Tibial nerve (tissue), 4 donors: ENCODE data around the gene CDHR3. TPM values are rescaled to one million over a fixed set of nuclear protein-coding genes. Genes with fewer than 3 reads are reported as not detected.

Experiments used
- DNase-seq, 2 donors: peaks; one replicate each; pipeline ENCODE4 v3.0.0-alpha.2; 2019; ENCODE audit warnings: low spot score in 2 of 2
- H3K27ac ChIP-seq, 4 donors: fragments of 200-600 bp; sonication (generic) in 3 of 4; one replicate each; pipeline ENCODE4 v1.5.1; 2017 to 2019; ENCODE audit warnings: mild to moderate bottlenecking in 1 of 4
- H3K27me3 ChIP-seq, 2 donors: fragments of 200-600 bp; sonication (generic) in 1 of 2; one replicate each; pipeline versions ENCODE4 v1.5.1 to v1.6.0; 2017 to 2019
- H3K36me3 ChIP-seq, 3 donors: fragments of 200-600 bp; sonication (generic); one replicate each; pipeline ENCODE4 v1.5.1; 2018 to 2019
- H3K4me1 ChIP-seq, 4 donors: fragments of 200-600 bp; sonication (generic) in 3 of 4; one replicate each; pipeline ENCODE4 v1.5.1; 2017 to 2019
- H3K4me3 ChIP-seq, 4 donors: fragments of 200-600 bp; sonication (generic) in 3 of 4; one replicate each; pipeline ENCODE4 v1.5.1; 2017 to 2019; ENCODE audit warnings: mild to moderate bottlenecking in 1 of 4, moderate library complexity in 1 of 4
- H3K9me3 ChIP-seq, 4 donors: fragments of 200-600 bp; sonication (generic) in 3 of 4; one replicate each; pipeline ENCODE4 v1.5.1; 2017 to 2019
- EP300 ChIP-seq, 2 donors: sonication (generic); formaldehyde crosslinking; IDR thresholded peaks; one replicate each; pipeline ENCODE4 v1.6.1; 2017; ENCODE audit warnings: antibody characterized with exemption in 2 of 2, mild to moderate bottlenecking in 1 of 2
- POLR2A ChIP-seq, 2 donors: fragments of 450-650 bp; IDR thresholded peaks; one replicate each; pipeline ENCODE4 v1.6.1; 2017; ENCODE audit warnings: antibody characterized with exemption in 2 of 2, mild to moderate bottlenecking in 2 of 2, moderate library complexity in 2 of 2
- WGBS, 2 donors: methylation state at CpG; one replicate each; pipeline ENCODE4 v1.1.5; 2018; 5-methylcytosine and 5-hydroxymethylcytosine counted together
- total RNA-seq, 4 donors: library from RNA; depleted of rRNA; stranded (reverse); fragments of >200 nt; gene quantifications; one replicate each; pipeline ENCODE4 v1.1.0, GENCODE V29; 2016
- TF ChIP-seq, protein P1 (sequence below), 5 experiments: fragments of 200-600 bp in 3 of 5; fragments of 450-650 bp in 2 of 5; sonication (generic) in 3 of 5; IDR thresholded peaks; one replicate each; pipeline ENCODE4 v1.5.1; 2016 to 2019; ENCODE audit warnings: antibody characterized with exemption in 5 of 5, mild to moderate bottlenecking in 3 of 5, moderate library complexity in 2 of 5

Gene CDHR3
- total RNA-seq, 4 donors from 2014 or later: 6.1 to 18.2 (median 10.5) TPM

DNA sequence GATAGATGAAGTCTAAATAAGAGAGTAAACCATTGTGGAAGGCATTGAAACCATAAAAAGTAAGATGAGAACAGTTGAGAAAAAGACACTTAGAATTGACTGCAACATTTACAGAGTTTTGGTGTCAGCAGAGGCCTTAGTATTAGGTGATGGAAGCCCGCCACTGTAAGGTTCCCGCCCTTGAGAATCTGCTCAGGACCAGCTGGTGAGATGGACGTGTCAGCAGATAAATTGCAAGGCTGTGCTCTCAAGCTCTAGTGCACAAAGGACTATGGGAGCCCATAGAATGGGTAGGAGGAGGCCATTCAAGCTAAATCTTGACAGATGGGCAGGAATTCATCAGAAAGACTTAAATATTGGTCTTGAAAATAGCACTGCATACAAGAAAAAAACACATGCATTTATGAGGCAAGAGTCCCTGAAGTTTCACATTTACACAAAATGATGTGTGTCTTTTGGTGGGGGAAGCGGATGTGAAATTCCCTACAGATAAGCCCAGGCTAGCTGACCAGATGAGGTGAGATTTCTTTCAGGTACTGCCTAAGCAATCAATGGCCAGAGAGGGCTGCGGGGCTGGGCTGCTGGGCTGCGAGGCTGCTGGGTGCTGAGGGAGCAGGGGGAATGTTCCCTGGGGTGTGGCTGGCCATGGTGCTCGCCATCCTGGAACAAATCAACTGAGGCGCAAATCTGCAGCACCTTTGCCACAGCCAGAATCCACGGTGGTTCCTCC lies 106.6 kb downstream of the CDHR3 start:
- no peak overlapping the region for H3K4me3 ChIP-seq
- DNase-seq: no peak
- H3K9me3 ChIP-seq: no peaks in the 10 kb centered on the region
- peaks cover 0 to 25% (median 16%) of the 10 kb centered on the region in 4 donors for H3K4me1 ChIP-seq
- H3K27me3 ChIP-seq: no peaks in the 10 kb centered on the region
- 86 to 91% methylated on average over 8 to 9 of the region's 9 CpGs for WGBS, 2 donors
- H3K27ac ChIP-seq: no peak overlapping the region
- TF ChIP-seq, protein P1, sequence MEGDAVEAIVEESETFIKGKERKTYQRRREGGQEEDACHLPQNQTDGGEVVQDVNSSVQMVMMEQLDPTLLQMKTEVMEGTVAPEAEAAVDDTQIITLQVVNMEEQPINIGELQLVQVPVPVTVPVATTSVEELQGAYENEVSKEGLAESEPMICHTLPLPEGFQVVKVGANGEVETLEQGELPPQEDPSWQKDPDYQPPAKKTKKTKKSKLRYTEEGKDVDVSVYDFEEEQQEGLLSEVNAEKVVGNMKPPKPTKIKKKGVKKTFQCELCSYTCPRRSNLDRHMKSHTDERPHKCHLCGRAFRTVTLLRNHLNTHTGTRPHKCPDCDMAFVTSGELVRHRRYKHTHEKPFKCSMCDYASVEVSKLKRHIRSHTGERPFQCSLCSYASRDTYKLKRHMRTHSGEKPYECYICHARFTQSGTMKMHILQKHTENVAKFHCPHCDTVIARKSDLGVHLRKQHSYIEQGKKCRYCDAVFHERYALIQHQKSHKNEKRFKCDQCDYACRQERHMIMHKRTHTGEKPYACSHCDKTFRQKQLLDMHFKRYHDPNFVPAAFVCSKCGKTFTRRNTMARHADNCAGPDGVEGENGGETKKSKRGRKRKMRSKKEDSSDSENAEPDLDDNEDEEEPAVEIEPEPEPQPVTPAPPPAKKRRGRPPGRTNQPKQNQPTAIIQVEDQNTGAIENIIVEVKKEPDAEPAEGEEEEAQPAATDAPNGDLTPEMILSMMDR (IDR thresholded peaks at IDR 0.05): no peak
- H3K36me3 ChIP-seq: no peaks in the 10 kb centered on the region

DNA sequence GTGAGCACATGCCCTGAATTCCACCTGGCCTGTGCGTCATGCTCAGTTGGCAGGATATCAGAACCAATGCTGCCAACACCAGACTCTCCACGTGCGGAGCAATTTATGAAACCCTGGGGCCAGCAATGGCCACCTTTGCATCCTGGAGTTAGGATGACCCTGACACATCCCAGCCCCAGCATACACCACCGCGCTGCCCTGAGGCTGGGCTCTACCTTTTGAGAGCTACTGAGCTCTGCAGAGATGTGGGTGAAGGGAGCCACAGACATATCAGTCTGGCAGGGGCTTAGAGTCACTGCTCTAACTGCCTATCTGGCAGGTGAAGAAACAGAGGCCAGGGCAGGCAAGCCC lies 107.1 kb downstream of the CDHR3 start:
- no peaks in the 10 kb centered on the region for H3K36me3 ChIP-seq
- H3K4me1 ChIP-seq: peaks cover 0 to 20% (median 11%) of the 10 kb centered on the region in 4 donors
- no peak overlapping the region for H3K27ac ChIP-seq
- DNase-seq: no peak
- no peaks in the 10 kb centered on the region for H3K9me3 ChIP-seq
- whole genome bisulfite sequencing, 2 donors: 83 to 89% methylated on average over 3 to 5 of the region's 5 CpGs
- no peak overlapping the region for H3K4me3 ChIP-seq
- TF ChIP-seq EP300 (IDR thresholded peaks at IDR 0.05) (no peak), POLR2A (IDR thresholded peaks at IDR 0.05) (no peak)
- TF ChIP-seq, protein P1 (IDR thresholded peaks at IDR 0.05): no peak
- no peaks in the 10 kb centered on the region for H3K27me3 ChIP-seq

DNA sequence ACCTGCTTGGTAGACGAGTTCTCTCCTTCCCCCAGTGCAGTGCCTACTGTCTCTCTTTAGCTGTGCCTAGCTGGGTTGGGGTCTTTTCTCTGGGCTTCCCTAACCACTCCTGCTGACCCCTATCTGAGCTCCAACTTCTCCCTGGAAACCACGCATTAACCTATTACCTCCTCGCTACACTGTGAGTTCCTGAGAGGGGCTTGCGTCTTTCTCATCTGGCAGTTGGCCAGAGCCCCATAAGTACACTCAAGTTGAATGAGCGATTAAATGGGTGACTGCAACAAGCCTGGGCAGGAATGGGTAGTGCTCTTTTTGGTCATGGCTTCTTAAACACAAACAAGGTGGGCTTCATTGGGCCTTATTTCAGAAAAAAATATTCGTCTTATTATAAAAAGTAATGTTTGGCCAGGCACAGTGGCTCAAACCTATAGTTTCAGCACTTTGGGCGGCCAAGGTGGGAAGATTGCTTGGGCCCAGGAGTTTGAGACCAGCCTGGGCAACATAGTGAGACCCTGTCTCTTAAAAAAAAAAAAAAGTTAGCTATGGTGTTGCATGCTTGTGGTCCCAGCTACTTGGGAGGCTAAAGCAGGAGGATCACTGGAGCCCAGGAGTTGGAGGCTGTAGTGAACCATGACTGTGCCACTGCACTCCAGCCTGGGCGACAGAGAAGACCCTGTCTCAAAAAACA lies 107.6 kb downstream of the CDHR3 start:
- no peaks in the 10 kb centered on the region for H3K9me3 ChIP-seq
- no peak for DNase-seq
- no peaks in the 10 kb centered on the region for H3K27me3 ChIP-seq
- peak overlapping the region in 2 of 4 donors; percentile 34 to 80 for H3K27ac ChIP-seq
- no peaks in the 10 kb centered on the region for H3K36me3 ChIP-seq
- H3K4me3 ChIP-seq: no peak overlapping the region
- WGBS, 2 donors: 91 to 93% methylated on average over 8 of the region's 8 CpGs
- TF ChIP-seq POLR2A (IDR thresholded peaks at IDR 0.05) (no peak), EP300 (IDR thresholded peaks at IDR 0.05) (no peak)
- TF ChIP-seq, protein P1 (IDR thresholded peaks at IDR 0.05): no peak
- peaks cover 0 to 14% (median 6%) of the 10 kb centered on the region in 4 donors for H3K4me1 ChIP-seq

DNA sequence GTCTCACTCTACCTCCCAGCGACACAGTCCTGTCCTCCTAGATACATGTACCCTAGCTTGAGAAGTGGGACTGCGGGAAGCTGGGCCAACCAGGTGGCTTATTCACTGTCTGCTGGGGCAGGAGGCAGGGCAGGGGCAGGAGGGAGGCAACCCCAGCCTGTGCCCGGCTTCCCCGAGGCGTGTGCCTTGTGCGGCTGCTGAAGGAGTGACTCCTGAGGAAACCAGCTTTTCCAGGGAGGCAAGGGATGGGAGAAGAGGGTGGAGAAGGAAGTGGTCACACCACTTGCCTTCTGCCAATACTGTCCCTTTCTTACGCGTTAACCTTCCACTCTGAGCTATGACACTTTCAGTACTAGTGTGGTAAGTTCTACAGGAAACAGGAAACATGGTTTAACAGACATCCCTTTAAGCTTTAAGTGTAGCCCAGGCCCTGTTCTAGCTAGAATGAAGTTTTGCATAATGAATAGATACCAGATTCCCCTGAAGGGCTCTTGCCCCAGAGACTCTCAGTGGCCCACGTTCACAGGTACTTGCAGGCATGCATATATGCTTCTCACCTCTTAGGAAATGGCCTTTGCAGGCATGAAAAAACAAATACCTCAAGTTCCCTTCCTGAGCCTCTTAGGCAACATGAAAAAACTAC lies 108.4 kb downstream of the CDHR3 start:
- Histone ChIP-seq H3K27ac (peak overlapping the region in 2 of 4 donors; percentile 34 to 80), H3K9me3 (no peaks in the 10 kb centered on the region), H3K36me3 (no peaks in the 10 kb centered on the region), H3K4me1 (peaks cover 0 to 8% (median 0%) of the 10 kb centered on the region in 4 donors), H3K4me3 (no peak overlapping the region), H3K27me3 (no peaks in the 10 kb centered on the region)
- TF ChIP-seq, protein P1 (IDR thresholded peaks at IDR 0.05): no peak
- TF ChIP-seq POLR2A (IDR thresholded peaks at IDR 0.05): no peak
- no peak for TF ChIP-seq EP300 (IDR thresholded peaks at IDR 0.05)
- WGBS, 2 donors: 69 to 70% methylated on average over 9 of the region's 9 CpGs
- DNase-seq: no peak
